HCT116 (cell line): ENCODE data around the gene KCNQ1OT1. TPM values are rescaled to one million over a fixed set of nuclear protein-coding genes. Genes with fewer than 3 reads are reported as not detected.

ENCODE experiments used
- ATAC-seq: fragments of 200-7000 bp; cut with Tn5 transposase; 2 replicates; pipeline ENCODE4 v1.9.1; 2020; ENCODE audit warnings: mild to moderate bottlenecking, moderate library complexity
- BruUV-seq: library from RNA; stranded (reverse); fragments of 400-500 nt; replicated peaks from 2 replicates; lab custom pipeline; 2021; lab: Mats Ljungman, UMichigan
- CTCF ChIA-PET: fragments of 300-600 bp; sonication (Branson Sonifier 250); formaldehyde crosslinking; loops from one replicate; lab custom pipeline; 2021; ENCODE audit warnings: antibody characterized with exemption; lab: Charles Lee
- POLR2A ChIA-PET: fragments of 300-600, 350-600 bp; sonication (Branson Sonifier 250); formaldehyde crosslinking; loops from one replicate; lab custom pipeline; 2021; ENCODE audit warnings: antibody characterized with exemption; lab: Charles Lee
- RAD21 ChIA-PET, 2 experiments: fragments of 300-600 bp; sonication (Branson Sonifier 250); formaldehyde crosslinking; loops; one replicate each; lab custom pipeline; 2023; ENCODE audit warnings: low total read pairs in 2 of 2; ENCODE audit not compliant: uncharacterized antibody in 2 of 2, unreplicated experiment in 2 of 2, low non-redundant PET in 1 of 2; lab: Charles Lee
- DNase-seq: peaks from one replicate; pipeline ENCODE4 v3.0.0-alpha.2; 2010; ENCODE audit warnings: low read depth, low spot score
- H2AFZ ChIP-seq: fragments of 200-600 bp; shearing (Covaris generic), sonication (generic); 2 replicates; pipeline ENCODE4 v1.6.1; 2017; ENCODE audit warnings: low read depth, mixed run types, mixed read lengths, antibody characterized with exemption, low read length; ENCODE audit not compliant: poor library complexity, severe bottlenecking
- H3K27ac ChIP-seq: 2 replicates; pipeline ENCODE4 v1.5.1; 2012; ENCODE audit warnings: low read depth, low read length
- H3K27me3 ChIP-seq: fragments of 200-600 bp; sonication (generic); 2 replicates; pipeline ENCODE4 v1.6.1; 2016; ENCODE audit warnings: mixed run types, low read length, mixed read lengths; ENCODE audit not compliant: insufficient read depth
- H3K36me3 ChIP-seq, 2 experiments: fragments of 200-500 bp in 1 of 2; fragments of 200-600 bp in 1 of 2; sonication (Bioruptor generic) in 1 of 2; sonication (generic) in 1 of 2; 2 replicates each; pipeline versions ENCODE4 v1.5.1 to v1.6.1; 2014 to 2016; ENCODE audit warnings: low read length in 2 of 2, inconsistent platforms in 1 of 2, mixed read lengths in 1 of 2, mixed run types in 1 of 2; ENCODE audit not compliant: insufficient read depth in 2 of 2, control insufficient read depth in 1 of 2
- H3K4me1 ChIP-seq, 2 experiments: fragments of 200-600 bp in 1 of 2; sonication (generic) in 1 of 2; 2 replicates each; pipeline versions ENCODE4 v1.5.1 to v1.6.1; 2012 to 2017; ENCODE audit warnings: low read length in 2 of 2, inconsistent platforms in 1 of 2, mild to moderate bottlenecking in 1 of 2, mixed read lengths in 1 of 2, mixed run types in 1 of 2, moderate library complexity in 1 of 2; ENCODE audit not compliant: insufficient read depth in 2 of 2, control insufficient read depth in 1 of 2
- H3K4me2 ChIP-seq: fragments of 200-600 bp; sonication (generic); 2 replicates; pipeline ENCODE4 v1.6.1; 2017; ENCODE audit warnings: mixed run types, low read length, mixed read lengths
- H3K4me3 ChIP-seq, 2 experiments: fragments of 200-600 bp in 1 of 2; sonication (generic) in 1 of 2; replicated peaks in 1 of 2; 2 replicates each; pipeline ENCODE4 v1.5.1; 2011 to 2016; ENCODE audit warnings: low read length in 2 of 2, control low read depth in 1 of 2, low read depth in 1 of 2, mild to moderate bottlenecking in 1 of 2, mixed read lengths in 1 of 2, mixed run types in 1 of 2
- H3K79me2 ChIP-seq: fragments of 200-600 bp; sonication (generic); 2 replicates; pipeline ENCODE4 v1.6.1; 2017; ENCODE audit warnings: mild to moderate bottlenecking, mixed run types, low read length, moderate library complexity, mixed read lengths; ENCODE audit not compliant: insufficient read depth
- H3K9ac ChIP-seq: fragments of 200-600 bp; sonication (generic); 2 replicates; pipeline ENCODE4 v1.6.1; 2016; ENCODE audit warnings: low read length, mixed read lengths
- H3K9me2 ChIP-seq: fragments of 200-600 bp; sonication (generic), shearing (Covaris generic); 2 replicates; pipeline ENCODE4 v1.6.1; 2017; ENCODE audit warnings: mixed run types, mild to moderate bottlenecking, moderate library complexity; ENCODE audit not compliant: insufficient read depth
- H3K9me3 ChIP-seq, 2 experiments: fragments of 200-500 bp in 1 of 2; fragments of 200-600 bp in 1 of 2; sonication (Bioruptor generic) in 1 of 2; sonication (generic) in 1 of 2; 2 replicates each; pipeline ENCODE4 v1.6.1; 2014 to 2017; ENCODE audit warnings: low read length in 2 of 2, mixed read lengths in 2 of 2, inconsistent platforms in 1 of 2, low read depth in 1 of 2, mild to moderate bottlenecking in 1 of 2, mixed run types in 1 of 2, moderate library complexity in 1 of 2; ENCODE audit not compliant: control insufficient read depth in 1 of 2, insufficient read depth in 1 of 2
- H4K20me1 ChIP-seq: fragments of 200-600 bp; sonication (generic), shearing (Covaris generic); 2 replicates; pipeline ENCODE4 v1.6.1; 2017; ENCODE audit warnings: mixed run types, mild to moderate bottlenecking, moderate library complexity; ENCODE audit not compliant: insufficient read depth
- CBX3 ChIP-seq: IDR thresholded peaks from 2 replicates; pipeline ENCODE4 v1.6.1; 2012; ENCODE audit warnings: low read depth
- CEBPB ChIP-seq: IDR thresholded peaks from 2 replicates; pipeline ENCODE4 v1.6.1; 2012; ENCODE audit warnings: low read depth
- EGR1 ChIP-seq: IDR thresholded peaks from 2 replicates; pipeline ENCODE4 v1.6.1; 2012; ENCODE audit warnings: low read depth
- ELF1 ChIP-seq: IDR thresholded peaks from 2 replicates; pipeline ENCODE4 v1.6.1; 2012; ENCODE audit warnings: low read depth, borderline replicate concordance
- EZH2phosphoT487 ChIP-seq: fragments of 200-600 bp; IDR thresholded peaks from 2 replicates; pipeline ENCODE4 v1.6.1; 2018; ENCODE audit warnings: antibody characterized with exemption, borderline replicate concordance
- FOSL1 ChIP-seq: IDR thresholded peaks from 2 replicates; pipeline ENCODE4 v1.6.1; 2012; ENCODE audit warnings: low read depth
- JUND ChIP-seq: IDR thresholded peaks from 2 replicates; pipeline ENCODE4 v1.6.1; 2012
- POLR2A ChIP-seq: IDR thresholded peaks from 2 replicates; pipeline ENCODE4 v1.7.0; 2011; ENCODE audit warnings: borderline replicate concordance; ENCODE audit not compliant: insufficient read depth, insufficient read length; ENCODE audit errors: extremely low read depth
- POLR2AphosphoS5 ChIP-seq: IDR thresholded peaks from 2 replicates; pipeline ENCODE4 v1.6.1; 2011; ENCODE audit warnings: mild to moderate bottlenecking, low read depth, low read length, moderate library complexity
- RAD21 ChIP-seq: IDR thresholded peaks from 2 replicates; pipeline ENCODE4 v1.6.1; 2012; ENCODE audit warnings: low read depth, mild to moderate bottlenecking
- SIN3A ChIP-seq: IDR thresholded peaks from 2 replicates; pipeline ENCODE4 v1.6.1; 2012; ENCODE audit warnings: low read depth
- SP1 ChIP-seq: IDR thresholded peaks from 2 replicates; pipeline ENCODE4 v1.6.1; 2012; ENCODE audit warnings: low read depth
- intact Hi-C: fragments of 100-400 bp; cut with micrococcal nuclease; formaldehyde crosslinking; loops from 2 replicates; pipeline ENCODE4 v1.10.0; 2022
- total RNA-seq: library from RNA; stranded (reverse); gene quantifications from one replicate; pipeline ENCODE4 v1.2.1, GENCODE V29; 2021; ENCODE audit not compliant: unreplicated experiment
- TF ChIP-seq, protein P1 (sequence below), 3 experiments: fragments of 200-600 bp in 1 of 3; sonication (generic) in 1 of 3; IDR thresholded peaks in 2 of 3; conservative IDR thresholded peaks in 1 of 3; 2 replicates each; pipeline ENCODE4 v1.5.1; 2012 to 2017; ENCODE audit warnings: low read depth in 2 of 3, low read length in 2 of 3, antibody characterized with exemption in 1 of 3, borderline replicate concordance in 1 of 3, control low read depth in 1 of 3, mild to moderate bottlenecking in 1 of 3, mixed read lengths in 1 of 3, mixed run types in 1 of 3, moderate library complexity in 1 of 3; ENCODE audit not compliant: insufficient read depth in 1 of 3
- TF ChIP-seq, protein P2 (sequence below): IDR thresholded peaks from 2 replicates; pipeline ENCODE4 v1.6.1; 2012

The KCNQ1OT1 gene
- total RNA-seq, 1 experiment from 2014 or later = 1.1 TPM

DNA sequence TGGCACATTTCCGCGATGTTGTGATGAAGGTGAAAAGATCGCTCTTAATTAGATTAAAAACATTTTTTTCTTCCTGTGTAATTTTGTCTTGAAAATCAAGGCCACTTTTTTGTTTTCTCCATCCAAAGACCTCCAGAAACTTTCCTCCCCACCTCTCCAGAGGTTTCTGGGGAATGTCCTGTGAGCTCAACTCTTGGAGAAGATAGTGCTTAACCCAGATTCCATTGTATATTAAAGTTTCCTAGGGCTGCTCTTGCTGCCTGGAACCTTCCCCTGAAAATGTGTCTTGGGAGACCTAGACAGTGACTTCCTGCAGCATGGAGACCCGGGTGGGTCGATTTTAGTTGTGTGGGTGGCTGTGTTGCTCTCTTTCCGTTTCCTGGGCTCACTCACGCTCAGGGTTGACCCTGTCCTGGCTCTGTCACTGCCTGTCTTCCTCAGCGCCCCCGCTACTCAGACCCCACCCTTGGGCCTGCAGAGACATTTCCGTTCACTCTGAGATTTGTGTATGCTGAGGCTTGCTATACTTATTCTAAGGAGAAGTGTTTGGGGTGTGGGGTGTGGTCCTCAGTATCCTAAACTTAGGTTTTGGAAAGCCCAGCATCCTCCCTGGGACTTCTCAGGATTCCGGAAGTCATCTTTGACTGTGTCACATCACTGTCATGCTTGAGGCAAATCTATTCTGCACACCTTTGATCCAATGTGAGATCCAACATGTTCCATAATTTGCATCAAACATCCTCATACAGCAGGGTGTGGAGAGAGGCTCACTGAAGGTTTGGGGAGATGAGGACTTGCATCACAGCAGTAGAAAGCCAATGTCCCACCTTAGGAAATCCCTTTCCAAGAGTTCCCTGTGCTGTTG, 47.2 kb downstream of the KCNQ1OT1 start:
- no peak for ATAC-seq
- H3K9me3 ChIP-seq = peaks cover 5 to 10% of the 10 kb centered on the region in 2 experiments; a peak in 2 of 4 replicates
- TF ChIP-seq ELF1 (no peak), EZH2phosphoT487 (no peak), JUND (no peak), CBX3 (no peak), SP1 (no peak), SIN3A (no peak), POLR2AphosphoS5 (no peak), FOSL1 (no peak), POLR2A (no peak), RAD21 (no peak), EGR1 (no peak), CEBPB (no peak)
- TF ChIP-seq, protein P1, sequence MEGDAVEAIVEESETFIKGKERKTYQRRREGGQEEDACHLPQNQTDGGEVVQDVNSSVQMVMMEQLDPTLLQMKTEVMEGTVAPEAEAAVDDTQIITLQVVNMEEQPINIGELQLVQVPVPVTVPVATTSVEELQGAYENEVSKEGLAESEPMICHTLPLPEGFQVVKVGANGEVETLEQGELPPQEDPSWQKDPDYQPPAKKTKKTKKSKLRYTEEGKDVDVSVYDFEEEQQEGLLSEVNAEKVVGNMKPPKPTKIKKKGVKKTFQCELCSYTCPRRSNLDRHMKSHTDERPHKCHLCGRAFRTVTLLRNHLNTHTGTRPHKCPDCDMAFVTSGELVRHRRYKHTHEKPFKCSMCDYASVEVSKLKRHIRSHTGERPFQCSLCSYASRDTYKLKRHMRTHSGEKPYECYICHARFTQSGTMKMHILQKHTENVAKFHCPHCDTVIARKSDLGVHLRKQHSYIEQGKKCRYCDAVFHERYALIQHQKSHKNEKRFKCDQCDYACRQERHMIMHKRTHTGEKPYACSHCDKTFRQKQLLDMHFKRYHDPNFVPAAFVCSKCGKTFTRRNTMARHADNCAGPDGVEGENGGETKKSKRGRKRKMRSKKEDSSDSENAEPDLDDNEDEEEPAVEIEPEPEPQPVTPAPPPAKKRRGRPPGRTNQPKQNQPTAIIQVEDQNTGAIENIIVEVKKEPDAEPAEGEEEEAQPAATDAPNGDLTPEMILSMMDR (IDR thresholded peaks at IDR 0.05 in 2 of 3, conservative IDR thresholded peaks at IDR 0.05 in 1 of 3; ENCODE audit: borderline replicate concordance in 1 of 3, insufficient read depth in 1 of 3, low read depth in 2 of 3, low read length in 2 of 3) = no peak
- TF ChIP-seq, protein P2, sequence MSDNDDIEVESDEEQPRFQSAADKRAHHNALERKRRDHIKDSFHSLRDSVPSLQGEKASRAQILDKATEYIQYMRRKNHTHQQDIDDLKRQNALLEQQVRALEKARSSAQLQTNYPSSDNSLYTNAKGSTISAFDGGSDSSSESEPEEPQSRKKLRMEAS = no peak
- TF ChIP-seq, all 23 proteins: peak for 0
- H3K4me2 ChIP-seq = no peak overlapping the region
- no peak overlapping the region for H3K9ac ChIP-seq
- H3K9me2 ChIP-seq = no peaks in the 10 kb centered on the region
- RAD21 ChIA-PET = no interaction called here
- intact Hi-C loops = no loop called here
- H4K20me1 ChIP-seq = no peaks in the 10 kb centered on the region
- H3K27ac ChIP-seq = no peak overlapping the region
- H3K4me3 ChIP-seq = no peak overlapping the region
- DNase-seq = no peak
- POLR2A ChIA-PET = no interaction called here
- H2AFZ ChIP-seq = no peak overlapping the region
- no peaks in the 10 kb centered on the region for H3K4me1 ChIP-seq
- H3K79me2 ChIP-seq = no peaks in the 10 kb centered on the region
- CTCF ChIA-PET = no interaction called here
- H3K36me3 ChIP-seq = no peaks in the 10 kb centered on the region
- no TSS peak for BruUV-seq
- H3K27me3 ChIP-seq = no peaks in the 10 kb centered on the region
